Epithelial cell of proximal tubule (primary cell): ENCODE measurements around the gene SH2D7. TPM values are rescaled to one million over a fixed set of nuclear protein-coding genes. Genes with fewer than 3 reads are reported as not detected.

Experiments used
- DNase-seq: peaks from one replicate; pipeline ENCODE4 v3.0.0-alpha.2; 2011; ENCODE audit warnings: low read depth
- H3K4me3 ChIP-seq: 2 replicates; pipeline ENCODE4 v1.5.1; 2011; ENCODE audit warnings: low read depth, mild to moderate bottlenecking, low read length
- total RNA-seq: library from RNA; depleted of rRNA; stranded (reverse); fragments of >200 nt; gene quantifications from 2 replicates; pipeline ENCODE4 v1.2.3, GENCODE V29; 2015
- TF ChIP-seq, protein P1 (sequence below): conservative IDR thresholded peaks from 2 replicates; pipeline ENCODE4 v1.5.1; 2012; ENCODE audit warnings: low read depth, mild to moderate bottlenecking, low read length

SH2D7 gene
- total RNA-seq, 1 donor from 2014 or later, result not detected

DNA sequence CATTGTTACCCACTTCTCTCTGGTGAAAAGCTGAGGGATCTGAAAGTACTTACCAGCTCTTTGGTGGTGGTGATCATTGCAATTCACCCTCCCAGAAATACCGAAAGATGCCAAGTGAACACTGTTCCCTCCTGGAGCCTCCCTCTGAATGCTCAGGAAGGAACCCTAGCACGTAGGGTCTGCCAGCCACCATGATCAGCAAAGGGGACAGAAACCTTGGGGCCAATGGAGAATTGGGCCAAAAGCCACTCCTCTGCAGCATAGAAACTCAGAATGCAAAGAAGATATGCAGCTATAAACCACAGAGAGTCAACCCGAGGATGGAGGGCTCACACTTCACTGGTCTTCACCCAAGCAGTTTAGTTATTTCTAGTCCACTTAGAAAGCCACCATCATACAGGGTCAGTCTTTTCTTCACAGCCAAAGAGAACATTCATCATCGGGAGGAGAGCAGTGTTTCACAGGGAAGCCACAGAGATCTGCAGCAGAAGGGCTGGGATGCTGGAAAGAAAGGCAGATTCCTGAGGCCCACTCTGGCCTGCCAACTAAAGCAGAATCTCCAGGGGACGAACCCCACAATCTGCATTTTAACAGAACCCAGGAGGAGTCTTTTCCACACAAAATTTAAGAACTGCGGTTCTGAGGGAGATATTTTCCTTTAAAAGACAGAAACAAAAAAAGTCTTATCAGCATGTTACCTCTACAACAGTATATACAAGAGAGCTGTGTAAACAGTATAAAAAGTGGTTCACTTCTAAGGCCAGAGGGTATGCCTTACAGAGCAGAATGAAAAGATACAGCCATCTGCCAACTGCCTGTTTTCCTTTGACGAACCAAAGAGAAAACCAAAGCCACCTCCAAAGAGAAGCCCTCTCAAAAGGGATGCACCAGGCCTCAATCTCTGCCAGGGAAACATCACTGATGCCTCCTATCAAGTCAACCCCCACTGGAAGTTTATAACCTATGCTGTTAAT lies 26.1 kb upstream of the SH2D7 start:
- DNase-seq, result no peak
- no peak overlapping the region for H3K4me3 ChIP-seq
- TF ChIP-seq, protein P1, sequence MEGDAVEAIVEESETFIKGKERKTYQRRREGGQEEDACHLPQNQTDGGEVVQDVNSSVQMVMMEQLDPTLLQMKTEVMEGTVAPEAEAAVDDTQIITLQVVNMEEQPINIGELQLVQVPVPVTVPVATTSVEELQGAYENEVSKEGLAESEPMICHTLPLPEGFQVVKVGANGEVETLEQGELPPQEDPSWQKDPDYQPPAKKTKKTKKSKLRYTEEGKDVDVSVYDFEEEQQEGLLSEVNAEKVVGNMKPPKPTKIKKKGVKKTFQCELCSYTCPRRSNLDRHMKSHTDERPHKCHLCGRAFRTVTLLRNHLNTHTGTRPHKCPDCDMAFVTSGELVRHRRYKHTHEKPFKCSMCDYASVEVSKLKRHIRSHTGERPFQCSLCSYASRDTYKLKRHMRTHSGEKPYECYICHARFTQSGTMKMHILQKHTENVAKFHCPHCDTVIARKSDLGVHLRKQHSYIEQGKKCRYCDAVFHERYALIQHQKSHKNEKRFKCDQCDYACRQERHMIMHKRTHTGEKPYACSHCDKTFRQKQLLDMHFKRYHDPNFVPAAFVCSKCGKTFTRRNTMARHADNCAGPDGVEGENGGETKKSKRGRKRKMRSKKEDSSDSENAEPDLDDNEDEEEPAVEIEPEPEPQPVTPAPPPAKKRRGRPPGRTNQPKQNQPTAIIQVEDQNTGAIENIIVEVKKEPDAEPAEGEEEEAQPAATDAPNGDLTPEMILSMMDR, result no peak

DNA sequence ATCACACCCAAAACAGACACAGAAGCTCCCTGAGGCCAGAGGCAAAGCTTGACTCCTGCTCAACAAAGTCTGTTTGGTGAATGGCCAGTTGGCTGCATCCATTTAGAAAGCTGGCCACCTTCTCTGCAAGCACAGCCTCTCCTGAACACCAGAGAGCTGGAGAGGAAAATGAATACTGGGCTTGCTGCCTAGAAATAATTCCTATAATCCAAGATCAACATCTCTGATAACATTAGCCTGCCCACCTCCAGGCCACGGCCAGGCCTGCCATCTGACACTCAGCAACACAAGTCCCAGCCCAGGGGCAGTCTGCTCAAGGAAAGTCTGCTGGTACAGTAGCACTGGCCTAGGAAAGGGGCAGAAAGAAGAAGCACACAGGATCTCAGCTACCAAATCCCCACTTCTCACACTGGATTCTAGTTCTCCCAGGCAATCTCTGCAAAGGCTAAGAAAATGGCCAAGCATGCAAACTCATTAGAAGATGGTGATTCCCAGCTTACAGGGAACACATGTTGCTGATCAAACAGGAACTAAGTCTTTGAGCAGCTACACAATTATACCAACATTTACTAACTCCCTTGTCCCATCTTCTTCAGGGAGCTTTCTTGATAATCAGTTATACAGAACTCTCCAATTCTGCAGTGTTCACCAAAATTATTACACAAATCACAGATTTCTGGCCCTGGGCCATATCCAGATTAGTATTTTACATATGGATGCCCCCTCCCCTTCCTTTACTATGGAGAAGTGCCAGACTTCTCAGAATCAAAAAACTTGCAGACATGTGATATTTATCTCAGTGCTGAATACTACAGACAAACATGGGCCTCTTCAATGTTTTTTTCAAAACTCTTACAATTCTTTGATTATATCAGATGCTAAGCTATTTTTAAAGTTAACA lies 24.8 kb upstream of the SH2D7 start:
- DNase-seq, result no peak
- H3K4me3 ChIP-seq, result no peak overlapping the region
- TF ChIP-seq, protein P1, result no peak

DNA sequence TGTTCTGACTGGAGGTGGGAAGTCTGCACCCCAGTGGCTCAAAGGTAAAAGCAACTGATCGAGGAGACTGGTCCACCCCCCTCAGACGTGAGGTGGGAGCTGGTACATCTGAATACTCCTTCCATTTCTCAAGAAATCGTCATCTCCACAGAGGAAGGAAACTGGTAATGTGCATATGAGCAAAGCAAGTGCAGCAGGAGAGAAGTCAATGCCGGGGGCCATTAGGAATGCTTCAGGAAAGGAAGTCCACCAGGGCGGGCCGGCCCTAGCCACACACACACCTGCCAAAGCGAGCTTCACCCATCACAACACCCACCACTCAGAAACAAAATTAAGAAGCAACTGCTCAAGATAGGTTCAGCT lies 23.3 kb upstream of the SH2D7 start:
- DNase-seq, result no peak
- TF ChIP-seq, protein P1, result peak; percentile 15
- no peak overlapping the region for H3K4me3 ChIP-seq

DNA sequence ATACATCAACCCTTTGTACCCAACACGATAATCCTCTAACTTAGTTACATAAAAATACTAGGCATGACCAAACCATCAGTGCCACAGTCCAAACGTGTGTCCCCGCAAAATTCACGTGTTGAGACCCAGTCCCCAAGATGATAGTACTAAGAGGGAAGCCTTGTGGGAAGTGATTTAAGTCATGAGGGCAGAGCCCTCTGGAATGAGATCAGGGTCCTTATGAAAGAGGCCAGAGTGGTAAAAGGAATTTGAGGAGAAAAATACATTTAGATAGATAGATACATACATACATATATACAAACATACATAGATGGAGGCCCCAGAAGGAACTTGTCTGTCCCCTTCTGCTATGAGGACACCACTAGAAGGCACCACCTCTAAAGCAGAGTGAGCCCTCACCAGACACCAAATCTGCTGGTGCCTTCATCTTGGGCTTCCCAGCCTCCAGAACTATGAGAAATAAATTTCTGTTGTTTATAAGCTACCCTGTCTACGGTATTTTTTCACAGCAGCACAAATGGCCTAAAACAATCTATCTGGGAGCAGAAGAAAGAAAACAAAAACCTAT lies 22.8 kb upstream of the SH2D7 start:
- H3K4me3 ChIP-seq, result no peak overlapping the region
- DNase-seq, result no peak
- TF ChIP-seq, protein P1, result no peak

DNA sequence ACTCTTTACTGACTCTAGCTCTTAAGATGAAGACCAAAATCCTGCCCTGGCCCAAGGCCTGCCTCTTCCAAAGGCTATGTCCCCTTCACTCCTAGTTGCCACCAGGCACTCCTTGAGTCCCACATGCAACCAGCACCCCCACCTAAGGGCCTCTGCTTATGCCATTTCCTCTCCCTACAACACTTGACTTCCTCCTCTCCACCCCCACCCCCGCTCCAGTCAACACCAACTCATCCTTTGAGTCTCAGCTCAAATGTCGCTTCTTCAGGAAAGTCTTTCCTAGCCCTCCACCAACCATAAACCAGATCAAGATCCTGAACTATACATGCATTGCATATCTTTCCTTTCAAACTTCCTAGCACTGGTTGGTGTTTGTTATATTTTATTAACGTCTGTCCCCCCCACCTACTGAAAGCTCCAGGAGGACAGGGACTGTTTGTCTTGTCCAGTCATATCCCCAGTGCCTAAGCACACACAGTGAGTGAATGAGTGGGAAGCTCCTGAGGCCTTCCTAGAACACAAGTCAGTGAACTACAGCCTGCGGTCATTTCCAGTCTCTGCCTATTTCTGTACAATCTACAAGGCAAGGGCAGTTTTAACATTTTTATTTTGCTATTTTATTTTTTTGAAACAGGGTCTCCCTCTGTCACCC lies 22.2 kb upstream of the SH2D7 start:
- TF ChIP-seq, protein P1, result no peak
- H3K4me3 ChIP-seq, result no peak overlapping the region
- DNase-seq, result no peak

DNA sequence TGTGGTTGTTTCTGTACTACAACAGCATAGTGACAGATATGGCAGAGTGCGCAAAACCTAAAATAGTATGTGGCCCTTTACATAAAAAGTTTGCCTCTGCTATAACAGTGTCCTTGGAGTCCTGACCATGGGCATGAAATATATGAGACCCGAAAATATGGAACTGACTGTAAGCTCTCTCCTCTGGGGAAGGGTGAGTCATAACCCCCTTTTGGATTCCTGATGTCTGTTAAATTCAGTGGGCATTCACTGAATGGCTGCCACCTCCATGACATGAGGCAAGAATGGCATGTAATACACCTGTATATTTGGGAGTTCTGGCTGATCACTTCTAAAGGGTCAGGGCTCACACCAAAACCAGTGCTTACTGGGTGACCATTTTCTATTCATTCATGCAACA lies 21.0 kb upstream of the SH2D7 start:
- TF ChIP-seq, protein P1, result no peak
- H3K4me3 ChIP-seq, result no peak overlapping the region
- no peak for DNase-seq
